Liver (tissue), 3 donors: ENCODE data around the gene ROR1.

Experiments
- ATF3 ChIP-seq: IDR thresholded peaks from 2 replicates; pipeline ENCODE4 v1.6.1; 2016; ENCODE audit warnings: antibody characterized with exemption
- CTCF ChIP-seq: fragments of 150-350 bp; IDR thresholded peaks from 2 replicates; pipeline ENCODE4 v1.5.1; 2017; ENCODE audit warnings: improper control_type of control experiment, low read depth, low read length; ENCODE audit not compliant: missing input control
- EGR1 ChIP-seq, 2 donors: IDR thresholded peaks; 2 replicates each; pipeline ENCODE4 v1.6.1; 2016 to 2018; ENCODE audit warnings: antibody characterized with exemption in 2 of 2, low read depth in 2 of 2
- FOXA1 ChIP-seq: IDR thresholded peaks from 2 replicates; pipeline ENCODE4 v1.6.1; 2016; ENCODE audit warnings: antibody characterized with exemption
- GABPA ChIP-seq, 2 donors: IDR thresholded peaks in 1 of 2; conservative IDR thresholded peaks in 1 of 2; 2 replicates each; pipeline ENCODE4 v1.6.1; 2016; ENCODE audit warnings: antibody characterized with exemption in 2 of 2, mild to moderate bottlenecking in 1 of 2, moderate library complexity in 1 of 2
- JUND ChIP-seq, 2 donors: IDR thresholded peaks; 2 replicates each; pipeline ENCODE4 v1.6.1; 2016; ENCODE audit warnings: antibody characterized with exemption in 2 of 2
- MAX ChIP-seq: IDR thresholded peaks from 2 replicates; pipeline ENCODE4 v1.6.1; 2016; ENCODE audit warnings: antibody characterized with exemption
- RAD21 ChIP-seq, 2 donors: IDR thresholded peaks; 2 replicates each; pipeline ENCODE4 v1.6.1; 2016; ENCODE audit warnings: antibody characterized with exemption in 2 of 2, mild to moderate bottlenecking in 2 of 2
- REST ChIP-seq: IDR thresholded peaks from 2 replicates; pipeline ENCODE4 v1.6.1; 2016; ENCODE audit warnings: antibody characterized with exemption, mild to moderate bottlenecking
- RXRA ChIP-seq, 2 donors: IDR thresholded peaks; 2 replicates each; pipeline ENCODE4 v1.6.1; 2017 to 2018; ENCODE audit warnings: antibody characterized with exemption in 2 of 2, mild to moderate bottlenecking in 1 of 2
- SP1 ChIP-seq: IDR thresholded peaks from 2 replicates; pipeline ENCODE4 v1.6.1; 2018; ENCODE audit warnings: antibody characterized with exemption, mild to moderate bottlenecking
- TAF1 ChIP-seq: conservative IDR thresholded peaks from 2 replicates; pipeline ENCODE4 v1.6.1; 2016; ENCODE audit warnings: antibody characterized with exemption, mild to moderate bottlenecking
- donor health status: healthy.
- donor health status: healthy.

- TF ChIP-seq CTCF (no peak), SP1 (no peak), RAD21 (IDR thresholded peaks at IDR 0.05) (no peak), JUND (IDR thresholded peaks at IDR 0.05) (no peak), GABPA (IDR thresholded peaks at IDR 0.05 in 1 of 2, conservative IDR thresholded peaks at IDR 0.05 in 1 of 2) (no peak), TAF1 (no peak), FOXA1 (no peak), MAX (no peak), ATF3 (no peak), REST (no peak), RXRA (IDR thresholded peaks at IDR 0.05) (no peak), EGR1 (IDR thresholded peaks at IDR 0.05; ENCODE audit: low read depth in 2 of 2) (no peak)
Observed at GRCh38 chr1:64183395-64184002, 409.7 kb downstream of the ROR1 start.
